ENCODE results near the gene STOM. TPM values are rescaled to one million over a fixed set of nuclear protein-coding genes. Genes with fewer than 3 reads are reported as not detected.

Gene STOM
- total and polyA plus RNA-seq, 4 donors: 311 to 470 (median 409) TPM

DNA sequence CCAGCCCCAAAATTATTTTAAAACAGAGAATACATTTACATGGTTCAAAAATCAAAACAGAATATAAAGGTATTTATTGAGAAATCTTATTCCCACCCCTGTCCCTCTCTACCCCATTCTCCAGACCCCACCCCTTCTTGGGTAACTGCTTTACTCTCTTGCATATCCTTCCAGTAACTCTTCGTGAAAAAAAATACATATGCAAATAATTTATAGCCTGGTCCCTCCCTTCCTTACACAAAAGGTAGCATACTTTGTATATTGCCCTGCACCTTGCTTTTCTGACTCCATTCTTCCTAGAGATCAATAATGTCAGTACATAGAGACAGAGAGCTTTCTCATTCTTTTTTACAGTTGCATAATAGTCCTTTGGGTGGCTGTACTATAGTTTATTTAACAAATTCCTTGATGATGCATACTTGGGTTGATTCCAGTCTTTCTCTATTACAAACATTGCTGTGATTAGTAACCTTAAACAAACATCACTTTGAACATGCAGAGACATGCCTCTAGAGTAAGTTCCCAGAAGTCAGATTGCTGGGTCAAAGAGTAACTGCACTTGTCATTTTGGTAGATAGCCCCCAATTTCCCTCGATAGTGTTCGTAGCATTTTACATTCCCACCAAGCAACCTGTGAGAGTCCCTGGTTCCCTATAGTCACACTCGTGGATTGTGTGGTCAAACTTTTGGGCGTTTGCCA lies 47.9 kb downstream of the STOM start:
- peak in 2 of 3 donors; percentile 33 to 41 for DNase-seq
- Histone ChIP-seq H3K4me1 (ENCODE audit: control insufficient read depth in 5 of 5, insufficient read depth in 5 of 5, low read length in 5 of 5) (peaks cover 0 to 14% (median 3%) of the 10 kb centered on the region in 5 donors), H3K4me3 (no peak overlapping the region), H3K36me3 (ENCODE audit: control insufficient read depth in 4 of 4, insufficient read depth in 4 of 4, low read length in 4 of 4) (peaks cover 9 to 53% (median 13%) of the 10 kb centered on the region in 4 donors), H3K9ac (ENCODE audit: insufficient read depth in 1 of 2, low read length in 2 of 2) (no peak overlapping the region), H3K27ac (ENCODE audit: low read depth in 1 of 2, low read length in 1 of 2) (peak overlapping the region in 1 of 2 donors; percentile 82), H3K27me3 (ENCODE audit: control insufficient read depth in 3 of 3, insufficient read depth in 3 of 3, low read length in 2 of 3) (no peaks in the 10 kb centered on the region), H3K9me3 (ENCODE audit: control insufficient read depth in 4 of 4, insufficient read depth in 3 of 4, low read length in 3 of 4) (no peaks in the 10 kb centered on the region)
- WGBS, 2 donors: 18 to 21% methylated on average over 5 of the region's 5 CpGs
- ATAC-seq (ENCODE audit: insufficient read depth, low FRiP score): peak; percentile 27
- TF ChIP-seq, protein P1, sequence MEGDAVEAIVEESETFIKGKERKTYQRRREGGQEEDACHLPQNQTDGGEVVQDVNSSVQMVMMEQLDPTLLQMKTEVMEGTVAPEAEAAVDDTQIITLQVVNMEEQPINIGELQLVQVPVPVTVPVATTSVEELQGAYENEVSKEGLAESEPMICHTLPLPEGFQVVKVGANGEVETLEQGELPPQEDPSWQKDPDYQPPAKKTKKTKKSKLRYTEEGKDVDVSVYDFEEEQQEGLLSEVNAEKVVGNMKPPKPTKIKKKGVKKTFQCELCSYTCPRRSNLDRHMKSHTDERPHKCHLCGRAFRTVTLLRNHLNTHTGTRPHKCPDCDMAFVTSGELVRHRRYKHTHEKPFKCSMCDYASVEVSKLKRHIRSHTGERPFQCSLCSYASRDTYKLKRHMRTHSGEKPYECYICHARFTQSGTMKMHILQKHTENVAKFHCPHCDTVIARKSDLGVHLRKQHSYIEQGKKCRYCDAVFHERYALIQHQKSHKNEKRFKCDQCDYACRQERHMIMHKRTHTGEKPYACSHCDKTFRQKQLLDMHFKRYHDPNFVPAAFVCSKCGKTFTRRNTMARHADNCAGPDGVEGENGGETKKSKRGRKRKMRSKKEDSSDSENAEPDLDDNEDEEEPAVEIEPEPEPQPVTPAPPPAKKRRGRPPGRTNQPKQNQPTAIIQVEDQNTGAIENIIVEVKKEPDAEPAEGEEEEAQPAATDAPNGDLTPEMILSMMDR (IDR thresholded peaks at IDR 0.05; ENCODE audit: control extremely low read depth, extremely low read depth): no peak

DNA sequence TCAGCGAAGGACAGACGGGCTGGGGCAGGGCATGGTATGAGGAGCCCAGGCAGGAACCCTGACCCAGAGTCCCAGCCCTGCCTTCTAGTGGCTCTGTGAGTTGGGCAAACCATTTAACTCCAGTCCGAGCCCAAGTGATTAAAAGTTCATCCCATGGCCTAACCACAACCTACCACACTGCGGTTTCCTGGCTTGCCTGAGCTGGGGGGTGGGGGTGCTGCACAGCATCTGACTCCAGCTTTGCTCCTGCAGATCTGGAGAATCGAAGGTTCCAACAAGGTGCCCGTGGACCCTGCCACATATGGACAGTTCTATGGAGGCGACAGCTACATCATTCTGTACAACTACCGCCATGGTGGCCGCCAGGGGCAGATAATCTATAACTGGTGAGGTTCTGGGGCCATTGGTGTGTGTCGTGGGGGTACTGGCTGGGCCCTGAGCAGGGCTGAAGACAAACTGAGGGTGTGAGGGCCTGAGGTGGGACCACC lies 49.0 kb downstream of the STOM start:
- no peaks in the 10 kb centered on the region for H3K27me3 ChIP-seq (ENCODE audit: control insufficient read depth in 3 of 3, insufficient read depth in 3 of 3, low read length in 2 of 3)
- no peak overlapping the region for H3K9ac ChIP-seq (ENCODE audit: insufficient read depth in 1 of 2, low read length in 2 of 2)
- ATAC-seq (ENCODE audit: insufficient read depth, low FRiP score) (no peak), DNase-seq (no peak)
- TF ChIP-seq, protein P1 (IDR thresholded peaks at IDR 0.05; ENCODE audit: control extremely low read depth, extremely low read depth): no peak
- peaks cover 0 to 50% (median 9%) of the 10 kb centered on the region in 4 donors for H3K36me3 ChIP-seq (ENCODE audit: control insufficient read depth in 4 of 4, insufficient read depth in 4 of 4, low read length in 4 of 4)
- peaks cover 0 to 14% (median 3%) of the 10 kb centered on the region in 5 donors for H3K4me1 ChIP-seq (ENCODE audit: control insufficient read depth in 5 of 5, insufficient read depth in 5 of 5, low read length in 5 of 5)
- 63 to 79% methylated on average over 10 of the region's 10 CpGs for WGBS, 2 donors
- H3K27ac ChIP-seq (ENCODE audit: low read depth in 1 of 2, low read length in 1 of 2): peak overlapping the region in 1 of 2 donors; percentile 64
- H3K4me3 ChIP-seq: no peak overlapping the region
- H3K9me3 ChIP-seq (ENCODE audit: control insufficient read depth in 4 of 4, insufficient read depth in 3 of 4, low read length in 3 of 4): no peaks in the 10 kb centered on the region

DNA sequence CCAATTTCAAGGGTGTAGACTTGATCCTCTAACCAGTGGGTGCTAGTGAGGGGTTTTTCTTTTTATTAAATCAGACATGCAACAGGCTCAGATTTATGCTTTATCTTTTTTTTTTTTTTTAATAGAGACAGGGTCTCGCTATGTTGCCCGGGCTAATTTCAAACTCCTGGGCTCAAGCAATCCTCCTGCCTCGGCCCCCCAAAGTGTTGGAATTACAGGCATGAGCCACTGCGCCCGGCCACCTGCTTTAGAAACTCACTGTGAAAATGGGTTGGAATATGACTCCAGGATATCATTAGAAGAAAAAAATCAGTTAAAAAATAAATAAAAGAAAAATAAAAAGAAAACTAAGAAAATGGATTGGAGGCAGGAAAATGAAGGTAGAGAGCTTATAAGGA lies 50.7 kb downstream of the STOM start:
- no peak for ATAC-seq (ENCODE audit: insufficient read depth, low FRiP score)

More for the DNA sequence above, 50.7 kb downstream of the STOM start:
- peaks cover 0 to 37% (median 7%) of the 10 kb centered on the region in 4 donors for H3K36me3 ChIP-seq (ENCODE audit: control insufficient read depth in 4 of 4, insufficient read depth in 4 of 4, low read length in 4 of 4)
- peaks cover 0 to 8% (median 3%) of the 10 kb centered on the region in 5 donors for H3K4me1 ChIP-seq (ENCODE audit: control insufficient read depth in 5 of 5, insufficient read depth in 5 of 5, low read length in 5 of 5)
- H3K9me3 ChIP-seq (ENCODE audit: control insufficient read depth in 4 of 4, insufficient read depth in 3 of 4, low read length in 3 of 4): no peaks in the 10 kb centered on the region
- 95 to 97% methylated on average over 5 of the region's 5 CpGs for WGBS, 2 donors
- no peak overlapping the region for H3K9ac ChIP-seq (ENCODE audit: insufficient read depth in 1 of 2, low read length in 2 of 2)
- peak overlapping the region in 1 of 2 donors; percentile 45 for H3K27ac ChIP-seq (ENCODE audit: low read depth in 1 of 2, low read length in 1 of 2)
- no peak overlapping the region for H3K4me3 ChIP-seq
- no peak for DNase-seq
- no peaks in the 10 kb centered on the region for H3K27me3 ChIP-seq (ENCODE audit: control insufficient read depth in 3 of 3, insufficient read depth in 3 of 3, low read length in 2 of 3)
- TF ChIP-seq, protein P1 (IDR thresholded peaks at IDR 0.05; ENCODE audit: control extremely low read depth, extremely low read depth): no peak
